Measurements from ENCODE around the gene FAM170B.

FAM170B gene

GRCh38 chr10:49152037-49152436 is 18.2 kb upstream of the FAM170B start:
- no peak for DNase-seq (ENCODE audit: low spot score)

DNA sequence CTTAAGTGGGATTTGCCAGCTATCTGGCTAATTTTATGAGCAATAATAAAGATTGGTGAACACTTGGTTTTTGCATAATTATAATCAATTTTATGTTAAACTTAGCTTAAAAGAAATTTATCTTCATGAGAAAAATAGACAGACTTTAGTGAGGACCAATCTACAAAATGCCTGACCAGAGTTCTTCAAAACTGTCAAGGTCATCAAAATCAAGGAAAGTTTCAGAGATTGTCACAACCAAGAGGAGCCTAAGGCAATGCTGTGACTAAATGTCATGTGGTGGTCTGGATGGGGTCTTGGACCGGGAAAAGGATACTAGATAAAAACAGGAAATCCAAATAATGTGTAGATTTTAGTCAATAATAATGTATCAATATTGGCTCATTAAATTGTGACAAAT is 17.7 kb upstream of the FAM170B start:
- DNase-seq (ENCODE audit: low spot score): no peak

- no peak for DNase-seq (ENCODE audit: low spot score)
Observed at GRCh38 chr10:49151025-49151445, 17.2 kb upstream of the FAM170B start.

GRCh38 chr10:49150426-49150825 is 16.6 kb upstream of the FAM170B start:
- no peak for DNase-seq (ENCODE audit: low spot score)

GRCh38 chr10:49149881-49150280 is 16.1 kb upstream of the FAM170B start:
- DNase-seq (ENCODE audit: low spot score): no peak

GRCh38 chr10:49144058-49144720 is 10.4 kb upstream of the FAM170B start:
- no peak for DNase-seq (ENCODE audit: low spot score)

DNA sequence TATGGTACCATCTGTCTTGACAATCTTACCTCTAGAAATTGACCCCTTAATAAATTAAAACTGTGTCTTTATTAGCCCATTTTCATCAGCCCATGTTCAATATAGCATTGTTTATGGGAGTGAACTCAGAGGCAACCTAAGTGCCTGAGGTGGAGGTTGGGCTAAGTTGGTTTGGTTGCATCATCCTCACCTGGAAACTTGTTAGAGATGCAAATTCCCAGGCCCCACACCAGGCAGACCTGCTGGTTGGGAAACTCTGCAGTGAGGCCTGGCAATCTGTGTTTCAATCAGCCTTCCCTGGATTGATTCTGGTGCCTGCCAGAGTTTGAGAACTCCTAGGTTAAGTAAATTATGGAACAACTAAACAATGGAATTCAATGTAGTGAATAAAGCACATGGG is 9.4 kb upstream of the FAM170B start:
- DNase-seq (ENCODE audit: low spot score): no peak

GRCh38 chr10:49141541-49142332 is 7.9 kb upstream of the FAM170B start:
- no peak for DNase-seq (ENCODE audit: low spot score)

DNA sequence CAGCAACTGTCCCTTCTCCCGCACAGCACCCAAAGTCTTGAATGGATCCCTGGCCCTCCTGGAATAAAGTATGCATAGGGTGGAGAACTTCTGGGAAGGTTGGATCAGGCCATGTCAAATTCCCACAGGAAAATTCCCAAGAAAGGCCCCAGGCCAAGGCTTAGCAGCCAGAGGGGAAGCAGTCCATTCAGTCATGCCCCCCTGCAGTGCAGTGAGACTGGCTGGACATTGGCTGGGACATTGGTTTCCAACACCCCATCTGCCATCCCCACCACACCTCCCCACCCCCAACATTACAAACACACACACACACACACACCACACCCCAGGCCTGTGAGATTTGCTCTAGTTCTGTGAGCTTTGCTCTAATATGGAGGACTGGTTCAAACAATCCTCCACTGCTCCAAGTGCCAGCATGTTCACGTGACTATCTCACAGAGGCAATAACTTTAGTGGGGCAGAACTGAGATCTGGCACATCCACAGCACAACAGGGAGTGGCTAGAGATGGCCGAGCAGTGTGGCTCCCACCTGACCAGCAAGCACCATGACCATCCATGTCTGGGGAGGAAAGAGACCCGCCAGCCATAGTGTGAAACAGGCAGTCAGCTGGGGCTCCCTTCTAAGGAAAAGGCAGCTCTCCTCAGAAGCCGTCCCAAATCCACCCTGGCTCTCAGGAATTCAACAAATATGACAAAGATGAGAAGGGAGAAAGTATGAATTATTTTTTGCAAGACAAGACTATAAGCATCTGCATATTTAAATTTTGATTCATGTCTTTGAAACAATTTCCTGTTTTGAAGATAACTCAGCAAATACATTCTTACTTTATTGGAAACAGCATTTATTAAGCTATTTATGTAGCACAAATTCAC is 6.7 kb upstream of the FAM170B start:
- no peak for DNase-seq (ENCODE audit: low spot score)

DNA sequence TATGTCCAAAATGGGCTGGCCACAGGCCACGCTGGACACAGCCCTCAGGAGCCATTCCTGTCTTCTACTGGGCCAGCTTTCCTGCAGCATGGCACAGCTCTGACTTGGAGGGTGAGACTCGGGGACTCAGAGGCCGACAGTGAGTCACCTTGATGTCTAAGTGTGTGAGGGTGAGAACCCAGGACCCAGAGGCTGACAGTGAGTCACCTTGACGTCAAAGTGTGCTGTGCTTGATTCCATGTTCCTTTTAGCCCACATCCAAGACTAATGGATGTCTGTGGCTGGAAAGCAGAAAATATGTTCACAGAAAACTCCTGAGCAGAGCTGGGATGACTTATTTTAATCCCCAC is 6.0 kb upstream of the FAM170B start:
- no peak for DNase-seq (ENCODE audit: low spot score)

DNA sequence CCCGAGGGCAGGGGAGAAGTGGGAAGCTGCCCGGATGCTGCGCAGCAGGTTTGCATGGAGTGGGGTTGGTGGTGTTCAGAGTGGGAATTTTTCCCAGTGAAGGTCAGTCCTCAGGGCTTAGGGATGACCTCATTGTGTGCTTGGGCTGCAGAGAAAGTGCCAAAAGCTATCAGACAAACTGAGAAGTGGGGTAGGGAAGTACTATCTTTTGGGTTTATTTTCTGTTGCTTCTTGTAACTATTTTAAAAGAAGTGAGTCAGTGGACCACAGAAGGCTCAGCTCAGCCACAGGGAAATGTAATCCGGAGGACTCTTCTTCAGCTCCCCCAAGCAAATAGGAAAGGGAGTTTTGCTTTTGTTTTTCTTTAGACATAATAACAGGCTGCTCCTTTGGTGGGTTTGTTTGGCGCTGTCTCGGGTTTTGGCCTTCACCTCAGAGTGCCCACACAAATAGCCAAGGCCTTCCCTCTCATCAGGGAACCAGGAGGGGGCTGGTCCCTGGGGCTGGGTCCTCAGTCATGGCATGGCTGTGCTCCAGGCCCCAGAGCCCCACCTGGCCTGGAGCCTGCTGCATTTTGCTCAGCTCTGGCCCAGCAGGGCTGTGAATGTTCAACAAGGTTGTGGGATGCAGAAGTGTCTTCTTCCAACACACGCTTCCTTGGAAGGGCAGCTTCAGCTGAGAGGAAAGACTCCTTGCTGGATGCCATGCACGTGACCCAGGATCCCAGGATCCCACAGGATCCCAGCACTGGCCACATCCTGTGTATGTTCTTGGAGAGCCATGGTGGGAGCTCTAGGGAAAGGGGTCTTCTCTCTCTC is 5.4 kb upstream of the FAM170B start:
- DNase-seq (ENCODE audit: low spot score): no peak

GRCh38 chr10:49138361-49138891 is 4.6 kb upstream of the FAM170B start:
- no peak for DNase-seq (ENCODE audit: low spot score)

- no peak for DNase-seq (ENCODE audit: low spot score)
Observed at GRCh38 chr10:49136525-49136924, 2.7 kb upstream of the FAM170B start.

DNA sequence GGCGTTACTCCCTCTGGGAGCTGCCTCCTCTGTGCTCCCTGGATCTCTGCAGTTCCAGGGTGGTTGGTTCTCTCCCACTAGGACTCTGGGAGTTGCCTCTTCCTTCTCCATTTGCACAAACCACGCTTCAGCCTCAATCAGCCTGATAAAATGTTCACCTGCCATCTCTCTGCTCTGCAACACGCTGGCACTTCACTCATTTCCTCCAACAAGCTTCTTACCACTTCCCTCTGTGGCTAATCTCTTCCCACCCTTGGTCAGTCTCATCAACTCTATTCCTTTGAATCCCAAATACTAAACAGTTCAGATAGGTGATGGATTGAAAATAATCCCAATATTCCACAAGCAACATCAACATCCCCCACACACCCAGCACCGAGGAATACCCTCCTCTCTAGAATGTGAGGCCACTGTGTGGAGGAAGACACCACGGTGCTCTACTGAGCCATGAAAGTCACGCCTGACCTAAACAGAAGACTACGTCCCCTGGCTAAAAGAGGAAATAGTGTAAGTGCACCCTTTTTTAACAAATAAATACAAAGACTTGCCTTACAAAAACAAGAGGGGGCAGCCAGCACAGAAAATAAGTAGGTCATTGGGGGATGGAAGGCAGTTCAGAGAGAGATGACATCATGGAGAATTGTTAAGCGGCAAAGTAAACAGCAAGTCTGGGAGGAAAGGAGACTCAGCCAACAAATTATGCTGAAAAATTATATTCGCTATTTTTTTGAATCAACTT is 1.9 kb upstream of the FAM170B start:
- DNase-seq (ENCODE audit: low spot score): no peak

DNA sequence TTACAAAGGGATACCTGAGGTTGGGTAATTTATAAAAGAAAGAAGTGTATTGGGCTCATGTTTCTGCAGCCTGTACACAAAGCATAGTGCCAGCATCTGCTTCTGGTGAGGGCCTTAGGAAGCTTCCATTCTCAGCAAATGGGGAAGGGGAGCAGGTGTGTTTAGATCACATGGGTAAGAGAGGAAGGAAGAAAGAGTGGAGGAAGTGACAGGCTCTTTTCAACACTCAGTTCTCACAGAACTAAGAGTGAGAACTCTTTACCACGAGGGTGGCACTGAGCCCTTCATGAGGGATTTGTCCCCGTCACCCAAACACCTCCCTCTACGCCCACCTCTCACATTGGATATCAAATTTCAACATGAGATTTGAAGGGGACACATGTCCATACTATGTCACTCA is 506 bp upstream of the FAM170B start:
- DNase-seq (ENCODE audit: low spot score): no peak

- no peak for DNase-seq (ENCODE audit: low spot score)
Observed at GRCh38 chr10:49132362-49132737, 1.5 kb downstream of the FAM170B start.

DNA sequence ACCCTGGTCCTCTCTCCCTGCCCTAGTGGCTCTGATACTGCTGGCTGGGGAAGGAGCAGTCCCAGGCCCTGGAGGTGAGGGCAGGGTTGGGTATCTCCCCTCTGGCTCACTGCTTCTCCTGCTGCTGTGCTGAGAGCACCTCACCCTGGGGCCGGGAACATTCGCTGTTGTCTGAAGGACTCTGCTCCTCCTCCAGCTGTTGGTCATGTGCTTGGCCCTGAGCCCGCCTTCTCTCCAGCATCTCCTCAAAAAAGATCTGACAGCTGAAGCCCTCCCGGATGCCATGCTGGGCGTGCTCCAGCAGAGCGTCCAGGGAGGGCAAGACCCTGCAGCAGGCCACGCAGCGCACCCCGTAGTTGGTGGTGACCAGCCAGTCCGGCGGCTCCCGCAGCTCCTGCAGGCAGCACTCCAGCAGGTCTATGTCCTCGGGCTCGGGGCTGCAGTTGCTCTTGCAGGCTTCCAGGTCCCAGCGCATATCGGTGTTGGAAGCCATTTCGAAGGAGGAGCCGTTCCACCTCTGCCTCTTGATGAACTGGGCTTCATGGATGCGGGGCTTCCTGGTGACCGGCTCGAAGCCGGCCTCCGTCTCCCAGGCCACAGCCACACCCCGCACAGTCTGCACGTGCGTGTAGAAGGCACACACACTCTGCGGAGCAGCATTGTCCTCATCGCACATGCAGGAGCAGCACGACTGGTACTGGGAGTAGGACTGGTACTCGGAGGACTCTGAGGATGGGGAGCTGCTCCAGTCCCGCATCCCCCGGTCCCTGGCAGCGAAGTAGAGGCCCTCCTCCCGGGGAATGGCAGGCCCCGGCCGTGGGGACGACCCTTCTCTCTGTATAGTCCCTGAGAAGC is 2.1 kb downstream of the FAM170B start:
- no peak for DNase-seq (ENCODE audit: low spot score)

GRCh38 chr10:49129376-49129775 is 4.4 kb downstream of the FAM170B start:
- no peak for DNase-seq (ENCODE audit: low spot score)

DNA sequence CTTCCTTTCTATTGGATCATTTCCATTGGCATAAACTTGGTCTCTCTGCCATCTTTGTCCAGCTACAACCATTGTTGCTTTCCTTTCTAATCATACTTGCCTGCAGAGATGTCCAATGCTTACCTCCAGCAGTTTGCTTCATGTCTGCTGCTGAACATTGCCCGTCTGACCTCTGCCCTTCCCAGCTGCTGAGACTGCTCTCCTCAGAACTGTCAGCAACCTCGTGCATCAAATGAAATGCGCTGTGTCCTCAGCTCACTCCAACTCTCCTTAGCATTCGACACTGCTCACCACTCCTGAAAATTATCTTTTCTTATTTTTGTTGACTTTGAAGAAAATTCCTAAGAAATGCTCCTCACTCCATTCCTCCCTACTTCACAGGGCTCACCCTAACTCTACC is 5.0 kb downstream of the FAM170B start:
- DNase-seq (ENCODE audit: low spot score): no peak

All from kidney capillary endothelial cell (primary cell).